Measurements from ENCODE around the gene ACSL5. TPM values are rescaled to one million over a fixed set of nuclear protein-coding genes. Genes with fewer than 3 reads are reported as not detected.
"Not testable (repeated sequence)": the region's sequence is repeated elsewhere in the genome, so short reads cannot be mapped to it uniquely, and the experiment has no call there.

ACSL5 gene
- total RNA-seq, 1 donor from 2014 or later: 5.8 TPM

DNA sequence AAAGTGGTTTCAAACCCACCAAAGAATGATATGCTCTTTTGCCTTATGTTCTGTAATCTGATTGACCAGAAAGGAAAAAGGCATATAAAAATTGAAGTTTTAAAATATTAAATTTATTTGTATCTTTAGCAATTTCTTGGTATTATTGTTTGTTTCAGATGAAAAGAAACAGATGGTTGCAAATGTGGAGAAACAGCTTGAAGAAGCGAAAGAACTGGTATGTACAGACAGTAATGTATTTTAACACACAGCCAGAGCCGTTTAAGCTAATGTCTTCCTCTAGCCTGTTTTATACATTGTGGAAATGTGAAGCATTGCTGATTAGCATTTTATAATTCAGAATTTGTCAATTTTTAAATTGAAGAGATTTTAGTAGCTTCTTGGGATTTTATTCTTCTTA lies 86.5 kb downstream of the ACSL5 start:
- DNase-seq (ENCODE audit: low read depth): no peak

DNA sequence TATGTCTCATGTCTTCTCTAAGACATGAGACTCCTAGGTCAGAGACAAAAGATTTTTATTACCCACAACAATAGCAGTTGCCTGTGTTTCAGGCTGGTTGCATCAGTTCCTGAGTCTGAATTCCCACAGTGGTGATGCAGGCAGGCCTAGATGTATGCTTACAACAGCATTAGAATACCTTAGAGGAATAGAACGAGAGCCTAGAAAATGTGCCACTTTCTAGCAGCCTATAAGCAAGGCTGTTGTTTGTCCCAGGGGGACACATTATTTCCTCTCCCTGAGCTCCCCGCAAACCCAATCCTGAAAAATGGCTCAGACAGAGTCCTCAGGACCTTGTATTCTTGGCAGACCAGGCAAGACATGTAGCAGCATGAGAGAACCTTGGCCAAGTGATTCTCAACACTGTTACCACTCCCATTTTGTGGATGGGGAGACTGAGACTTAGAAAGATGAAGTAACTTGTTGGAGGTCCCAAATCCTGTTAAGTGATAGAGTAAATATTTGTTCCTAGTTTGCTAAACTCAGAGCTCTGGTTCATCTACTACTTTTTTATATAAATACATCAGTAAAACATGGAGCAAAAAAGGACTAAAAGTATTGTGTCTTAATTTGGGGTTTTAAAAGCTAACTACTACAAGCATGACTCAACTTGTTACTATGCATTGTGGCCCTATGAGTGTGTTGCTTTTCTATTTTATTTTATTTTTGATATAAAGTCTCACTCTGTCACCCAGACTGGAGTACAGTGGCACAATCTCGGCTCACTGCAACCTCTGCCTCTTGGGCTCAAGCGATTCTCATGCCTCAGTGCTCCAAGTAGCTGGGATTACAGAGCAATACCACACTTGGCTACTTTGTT lies 87.3 kb downstream of the ACSL5 start:
- DNase-seq (ENCODE audit: low read depth): peak; percentile 50

DNA sequence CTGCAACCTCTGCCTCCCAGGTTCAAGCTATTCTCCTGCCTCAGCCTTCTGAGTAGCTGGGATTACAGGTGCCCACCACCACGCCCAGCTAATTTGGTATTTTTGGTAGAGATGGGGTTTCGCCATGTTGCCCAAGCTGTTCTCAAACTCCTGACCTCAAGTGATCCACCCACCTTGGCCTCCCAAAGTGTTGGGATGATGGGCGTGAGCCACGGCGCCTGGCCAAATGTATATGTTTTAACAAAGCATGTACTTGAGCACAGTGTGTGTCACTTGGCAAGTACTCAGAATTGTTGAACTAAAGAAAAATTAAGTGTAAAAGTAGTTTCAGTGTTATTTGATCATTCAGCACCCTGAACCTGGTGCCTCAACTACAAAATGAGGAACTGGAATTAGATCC lies 90.2 kb downstream of the ACSL5 start:
- DNase-seq (ENCODE audit: low read depth): not testable (repeated sequence)

DNA sequence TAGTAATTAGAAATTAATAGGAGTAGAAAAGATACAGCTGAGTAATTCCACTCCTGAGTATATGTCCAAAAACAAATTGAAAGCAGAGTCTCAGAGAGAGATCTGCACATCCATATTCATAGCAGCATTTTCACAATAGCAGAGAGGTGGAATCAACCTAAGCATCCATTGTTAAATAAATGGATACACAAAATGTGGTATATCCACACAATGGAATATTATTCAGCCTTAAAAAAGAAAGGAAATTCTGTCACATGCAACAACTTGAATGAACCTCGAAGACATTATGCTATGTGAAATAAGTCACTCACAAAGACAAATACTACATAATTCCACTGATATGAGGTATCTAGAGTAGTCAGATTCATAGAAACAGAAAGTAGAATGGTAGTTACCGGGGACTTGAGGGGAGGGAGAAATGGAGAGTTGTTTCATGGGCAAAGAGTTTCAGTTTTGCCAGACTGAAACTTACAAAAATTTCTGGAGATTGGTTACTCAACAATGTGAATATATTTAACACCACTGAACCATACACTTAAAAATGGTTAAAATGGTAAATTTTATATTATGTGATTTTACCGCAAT lies 91.5 kb downstream of the ACSL5 start:
- no peak for DNase-seq (ENCODE audit: low read depth)

DNA sequence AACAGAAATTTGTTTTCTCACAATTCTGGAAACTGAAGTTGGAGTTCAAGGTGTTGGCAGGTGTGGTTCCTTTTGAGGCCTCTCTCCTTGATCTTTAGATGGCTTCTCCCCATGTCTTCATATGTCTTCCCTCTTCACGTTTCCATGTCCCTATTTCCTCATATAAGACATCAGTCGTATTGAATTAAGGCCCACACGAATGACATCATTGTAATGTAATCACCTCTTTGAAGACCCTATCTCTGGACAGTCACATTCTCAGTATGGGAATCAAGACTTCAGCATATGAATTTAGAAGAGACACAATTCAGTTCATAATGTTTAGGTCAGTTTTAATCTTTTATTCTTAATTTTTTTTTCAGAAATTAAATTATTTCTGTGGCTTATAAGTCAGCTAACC lies 92.9 kb downstream of the ACSL5 start:
- DNase-seq (ENCODE audit: low read depth): no peak

DNA sequence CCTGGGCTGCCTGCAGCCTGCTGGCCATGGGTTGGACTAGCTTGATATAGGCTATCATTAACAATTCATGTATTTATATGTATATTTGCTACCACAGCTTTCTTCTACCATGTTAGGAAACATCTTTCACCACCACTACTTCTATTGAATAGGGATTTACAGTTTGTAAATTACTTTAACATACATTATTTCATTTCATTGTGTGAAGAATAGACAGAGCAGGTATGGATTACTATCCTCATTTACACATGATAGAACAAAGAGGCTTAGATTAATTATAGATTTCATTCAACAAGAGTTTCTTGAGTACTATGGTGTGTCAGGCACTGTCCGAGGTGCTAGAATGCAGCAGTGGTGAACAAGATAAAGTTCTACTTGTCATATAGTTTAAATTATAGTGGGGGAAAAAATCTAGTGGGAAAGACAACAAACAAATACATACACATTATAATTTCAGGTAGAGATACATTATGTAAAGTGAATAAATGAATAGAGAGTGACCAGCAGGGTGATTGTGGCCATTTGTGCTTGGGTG lies 93.7 kb downstream of the ACSL5 start:
- no peak for DNase-seq (ENCODE audit: low read depth)

DNA sequence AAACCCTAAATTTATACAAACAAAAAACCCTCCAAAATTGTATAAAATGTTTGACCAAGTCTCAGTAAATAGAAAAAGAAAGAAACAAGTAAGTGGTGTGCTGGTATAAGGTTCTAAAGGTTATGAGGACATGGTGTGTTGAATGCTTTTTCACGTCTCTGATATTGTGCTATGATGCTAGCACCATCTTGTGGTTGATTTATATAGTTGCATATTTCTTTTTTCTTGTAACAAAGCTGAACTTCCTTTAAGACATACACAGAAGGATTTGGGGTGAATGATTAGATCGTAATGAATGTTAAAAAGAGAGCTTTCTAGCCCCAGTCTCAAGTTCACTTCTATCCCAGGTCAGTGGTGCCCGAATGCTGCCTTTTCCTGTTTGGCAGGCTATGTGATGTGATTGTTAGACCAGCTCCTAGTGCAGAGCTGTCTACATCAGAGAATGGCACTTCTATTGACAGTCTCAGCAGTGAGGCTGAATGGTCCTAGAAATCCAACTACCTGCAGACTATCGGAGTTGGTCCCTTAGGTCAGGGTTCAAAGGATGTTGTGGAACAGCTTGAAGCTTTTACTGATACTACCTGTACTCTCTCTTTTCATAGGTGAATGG lies 98.1 kb downstream of the ACSL5 start:
- DNase-seq (ENCODE audit: low read depth): peak; percentile 81

DNA sequence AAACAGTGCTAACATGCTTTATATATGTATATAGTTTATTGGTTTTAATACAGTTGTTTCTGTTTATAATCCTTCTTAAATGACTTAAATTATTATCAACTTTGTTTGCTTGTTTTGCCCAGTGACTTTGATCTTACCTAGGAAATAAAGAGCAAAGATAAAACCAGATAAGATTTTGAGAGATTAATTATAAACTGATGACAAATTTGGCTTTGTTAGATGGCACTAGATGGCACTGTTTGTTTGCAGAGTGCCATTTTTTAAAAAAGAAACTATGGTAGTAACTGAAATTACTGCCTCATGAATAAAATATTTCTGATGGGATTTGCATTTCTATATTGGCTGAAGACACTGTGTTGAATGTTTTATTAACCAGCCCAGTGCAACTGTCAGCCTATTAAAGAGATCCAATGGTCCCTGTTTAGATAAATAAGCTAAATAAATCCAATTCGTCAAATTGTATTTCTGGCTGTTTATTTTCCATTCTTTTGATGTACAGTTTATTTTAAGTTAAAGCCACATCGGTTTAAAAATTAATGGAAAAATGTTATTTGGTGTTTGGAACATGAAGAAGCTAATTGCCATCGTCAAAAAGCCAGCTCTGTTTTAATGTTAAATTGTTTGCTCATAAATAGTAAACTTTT lies 101.8 kb downstream of the ACSL5 start:
- peak; percentile 28 for DNase-seq (ENCODE audit: low read depth)

Other genes with a start within 250 kb of the ACSL5 start
- 8.5 and 14.9 TPM in 2 replicates for gene GPAM, start 190.4 kb upstream of the ACSL5 start, total RNA-seq
- not detected in 2 replicates for gene TECTB, start 90.7 kb upstream of the ACSL5 start, total RNA-seq
- 35.1 and 39.0 TPM in 2 replicates for gene ZDHHC6, start 72.8 kb downstream of the ACSL5 start, total RNA-seq
- 33.2 and 49.7 TPM in 2 replicates for gene VTI1A, start 73.1 kb downstream of the ACSL5 start, total RNA-seq